EH (cell line): ENCODE data around the gene ADGRG7.

Experiments used
- DNase-seq: peaks from one replicate; pipeline ENCODE4 v3.0.0-alpha.2; 2015; ENCODE audit warnings: low read depth

Gene ADGRG7

DNA sequence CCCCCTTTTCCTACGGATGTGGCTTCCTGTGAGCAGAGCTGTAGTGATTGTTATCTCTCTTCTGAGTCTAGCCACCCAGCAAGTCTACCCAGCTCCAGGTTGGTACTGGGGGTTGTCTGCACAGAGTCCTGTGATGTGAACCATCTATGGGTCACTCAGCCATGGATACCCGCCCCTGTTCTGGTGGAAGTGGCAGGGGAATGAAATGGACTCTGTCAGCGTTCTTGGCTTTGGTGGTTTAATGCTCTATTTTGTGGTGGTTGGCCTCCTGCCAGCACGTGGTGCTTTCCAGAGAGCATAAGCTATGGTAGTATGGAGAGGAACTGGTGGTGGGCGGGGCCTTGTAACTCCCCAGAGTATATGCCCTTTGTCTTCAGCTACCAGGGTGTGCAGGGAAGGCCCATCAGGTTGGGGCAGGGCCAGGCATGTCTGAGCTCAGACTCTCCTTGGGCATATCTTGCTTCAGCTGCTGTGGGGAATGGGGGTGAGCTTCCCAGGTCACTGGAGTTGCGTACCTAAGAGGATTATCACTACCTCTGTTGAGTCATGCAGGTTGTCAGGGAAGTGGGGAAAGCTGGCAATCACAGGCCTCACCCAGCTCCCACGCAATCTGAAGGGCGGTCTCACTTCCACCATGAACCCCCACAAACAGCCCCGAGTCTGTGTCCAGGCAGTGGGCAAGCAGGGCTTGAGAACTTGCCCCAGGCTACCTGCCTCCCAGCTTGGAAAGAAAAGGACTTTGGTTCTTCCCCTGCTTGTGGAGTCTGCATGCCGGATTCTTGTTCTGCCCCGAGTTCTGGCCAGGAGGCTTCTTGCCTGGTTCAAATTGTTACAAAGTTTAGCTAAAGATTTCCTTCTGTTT lies 9.0 kb upstream of the ADGRG7 start:
- DNase-seq: no peak

DNA sequence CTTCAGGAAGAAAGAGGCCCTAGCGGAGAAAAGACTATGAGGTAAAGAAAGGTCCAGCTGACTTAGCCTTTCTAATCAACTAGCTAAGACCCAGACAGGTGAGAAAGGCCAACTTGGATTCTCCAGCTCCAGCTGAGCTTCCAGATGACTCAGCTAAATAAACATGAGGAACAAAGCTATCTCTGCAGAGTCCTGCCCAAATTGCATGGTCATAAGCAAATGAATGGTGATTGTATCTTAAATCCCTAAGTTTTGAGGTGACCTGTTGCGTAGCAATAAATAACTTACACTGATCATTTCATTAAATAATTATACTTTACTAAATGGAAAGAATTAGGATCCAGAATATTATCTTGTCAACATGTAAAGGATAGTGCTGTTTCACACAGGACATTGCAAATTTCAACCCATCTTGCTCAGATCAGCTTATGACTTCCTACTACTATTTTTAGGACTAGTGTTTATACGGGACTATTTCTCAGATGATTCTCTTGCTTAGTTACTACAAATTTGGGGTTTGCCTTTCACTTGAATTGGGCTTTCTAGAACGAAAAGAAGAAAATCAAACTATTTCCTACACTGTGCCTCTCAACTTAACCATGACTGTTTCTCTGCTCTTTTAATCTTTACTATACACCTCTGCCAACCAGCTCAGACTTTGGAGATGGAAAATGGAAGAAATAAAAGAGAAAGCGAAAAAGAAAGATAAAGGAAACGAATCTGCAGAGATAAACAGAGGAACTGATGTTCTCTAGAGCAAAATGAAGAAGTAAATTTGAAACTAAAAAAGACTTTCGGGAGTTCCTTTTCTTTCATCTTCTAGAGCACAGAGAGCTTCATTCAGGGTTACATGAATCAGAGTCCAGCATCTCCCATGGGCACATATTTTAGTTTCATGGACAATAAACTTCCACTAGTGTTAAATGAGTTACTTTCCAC lies 6.6 kb upstream of the ADGRG7 start:
- DNase-seq: peak; percentile 49

DNA sequence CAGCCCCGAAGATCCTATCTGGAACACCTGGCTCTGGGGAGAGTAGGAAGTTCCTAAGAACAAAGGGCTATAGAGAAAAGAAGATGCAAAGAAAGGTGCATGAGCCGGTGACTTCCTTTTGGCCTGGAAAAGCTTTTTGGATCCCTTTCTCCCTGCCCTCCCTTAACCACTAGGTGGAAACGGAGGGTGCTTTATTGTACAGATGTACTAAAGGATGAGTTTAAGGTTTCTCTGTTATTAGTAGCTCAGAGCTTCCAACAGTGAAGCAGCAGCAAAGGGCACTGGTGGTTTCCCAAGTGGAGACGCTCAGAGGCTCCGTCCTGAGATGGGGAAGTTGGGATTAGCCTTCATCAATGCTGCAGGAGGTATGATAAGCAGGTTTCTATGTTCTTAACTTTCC lies 5.9 kb upstream of the ADGRG7 start:
- peak; percentile 45 for DNase-seq

DNA sequence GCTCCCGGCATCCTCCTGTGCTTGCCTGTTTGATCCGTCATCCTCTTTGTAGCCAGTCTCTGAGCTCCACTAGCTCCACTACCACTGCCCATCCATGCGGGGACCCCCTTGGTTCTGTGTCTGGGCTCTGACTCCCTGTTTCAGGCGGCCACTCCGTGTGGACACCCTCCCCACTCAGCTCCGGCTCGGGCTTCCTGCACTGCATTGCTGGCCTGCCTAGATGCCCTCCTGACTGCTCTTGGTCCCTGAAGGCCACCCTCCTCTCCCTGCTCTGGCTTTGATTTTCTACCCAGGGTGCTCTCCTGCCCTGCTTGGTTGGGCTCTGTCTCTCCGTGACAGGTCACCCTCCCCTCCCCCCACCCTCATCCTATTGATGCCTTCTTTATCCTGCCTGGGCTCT lies 4.0 kb upstream of the ADGRG7 start:
- DNase-seq: no peak

DNA sequence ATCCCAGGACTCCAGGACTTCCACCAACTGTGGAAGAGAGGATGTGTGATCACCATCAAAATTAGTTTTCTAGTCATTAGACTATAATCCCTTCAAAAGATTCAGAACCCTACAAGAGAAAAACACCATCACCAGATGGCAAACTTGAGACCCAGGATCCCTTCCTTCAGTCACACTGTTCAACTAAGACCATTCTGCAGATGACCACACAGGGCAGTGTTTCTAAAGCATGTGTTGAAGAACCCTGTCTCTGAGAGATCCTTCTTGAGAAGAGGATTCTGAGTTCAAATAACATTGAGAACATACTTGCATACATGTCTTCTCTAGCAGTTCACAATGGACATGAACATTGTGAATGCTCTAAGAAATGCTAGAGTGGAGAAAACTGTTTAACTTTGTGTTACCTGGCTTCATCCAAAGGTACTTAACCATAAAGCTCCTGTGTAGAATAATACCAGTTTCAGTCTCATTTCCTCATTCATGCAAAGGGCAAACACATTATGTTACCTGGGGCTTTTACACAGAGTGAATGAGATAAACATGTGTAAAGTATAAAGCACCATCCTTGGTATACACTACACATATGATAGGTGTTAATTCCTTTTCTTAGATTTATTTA lies 2.4 kb upstream of the ADGRG7 start:
- DNase-seq: no peak

DNA sequence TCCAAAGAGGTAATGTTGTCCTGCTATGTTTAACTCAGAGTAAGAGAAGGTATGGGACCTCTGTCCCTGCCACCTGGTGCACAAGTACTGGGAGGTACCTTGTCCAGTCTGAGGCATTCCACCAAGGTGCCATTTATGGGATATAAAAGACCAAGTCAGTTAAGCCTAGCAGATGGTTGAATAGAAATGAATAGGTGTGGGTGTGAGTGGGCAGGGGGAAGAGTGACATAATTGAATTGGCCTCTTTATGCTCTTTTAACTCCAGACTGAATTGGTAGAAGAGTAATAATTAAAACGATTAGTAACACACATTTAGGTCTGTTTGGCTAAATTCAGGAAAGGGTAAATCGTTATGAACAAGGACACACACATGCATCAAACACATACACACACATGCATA lies 562 bp downstream of the ADGRG7 start:
- no peak for DNase-seq

DNA sequence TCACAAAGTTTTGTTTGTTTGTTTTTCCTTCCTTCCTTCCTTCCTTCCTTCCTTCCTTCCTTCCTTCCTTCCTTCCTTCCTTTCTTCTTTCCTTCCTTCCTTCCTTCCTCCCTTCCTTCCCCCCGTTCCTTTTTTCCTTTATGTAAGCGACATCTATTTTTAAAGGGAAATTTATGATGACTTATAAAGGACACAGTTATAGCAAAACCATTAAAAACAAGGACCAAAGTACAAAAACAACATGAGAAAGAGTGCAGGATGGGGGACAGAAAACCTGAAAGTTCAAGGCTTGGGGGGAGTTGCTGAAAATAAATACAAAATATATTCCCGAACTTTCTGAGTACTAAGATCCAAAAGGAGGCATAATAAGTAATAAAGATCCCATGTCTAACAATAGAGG lies 1.8 kb downstream of the ADGRG7 start:
- no peak for DNase-seq

DNA sequence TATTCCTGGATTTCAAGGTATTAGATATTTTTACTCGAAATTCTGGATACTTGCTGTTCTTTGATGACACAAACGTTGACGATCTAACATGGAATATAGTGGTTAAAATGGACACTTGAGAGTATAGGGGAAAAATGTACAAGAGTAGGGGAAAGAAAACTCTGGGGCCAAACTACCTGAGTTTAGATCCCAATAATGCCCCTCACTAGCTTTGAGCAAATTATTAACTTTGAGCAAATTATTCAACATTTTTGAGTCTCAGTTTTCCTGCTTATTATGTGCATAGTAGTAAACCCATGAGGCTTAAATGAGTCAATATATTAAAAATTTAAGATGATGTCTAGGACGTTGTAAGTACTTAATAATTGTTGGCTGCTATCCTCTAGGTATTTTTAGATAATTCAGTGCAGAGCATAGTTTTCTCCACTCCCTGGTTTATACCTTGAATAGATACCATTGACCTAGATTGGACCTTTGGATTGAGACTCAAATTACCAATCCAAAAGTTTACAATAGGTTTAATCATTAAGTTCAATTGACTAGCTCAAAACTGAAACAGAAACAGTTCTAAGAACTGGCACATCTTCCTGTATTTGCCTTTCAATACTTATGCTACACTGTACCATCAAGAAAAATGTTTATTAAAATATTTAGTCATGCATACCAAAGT lies 4.5 kb downstream of the ADGRG7 start:
- no peak for DNase-seq

DNA sequence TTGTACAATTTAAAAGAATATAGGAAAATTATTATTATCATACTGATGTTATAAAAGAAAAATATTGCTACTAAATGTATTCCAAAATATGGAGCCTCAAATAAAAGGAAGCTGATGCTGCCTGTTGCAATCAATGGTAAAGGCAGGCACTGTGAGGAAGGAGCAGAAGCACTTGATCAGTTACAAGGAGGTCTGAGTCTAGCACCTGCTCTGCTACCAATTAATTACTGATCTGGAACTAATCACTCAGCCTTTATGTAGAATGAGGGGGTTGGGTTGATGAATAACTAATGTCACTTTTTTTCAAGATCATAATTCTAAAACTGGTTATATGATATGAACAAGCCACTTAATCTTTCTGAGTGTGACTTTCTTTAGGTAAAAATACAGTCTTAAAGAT lies 5.5 kb downstream of the ADGRG7 start:
- DNase-seq: no peak

DNA sequence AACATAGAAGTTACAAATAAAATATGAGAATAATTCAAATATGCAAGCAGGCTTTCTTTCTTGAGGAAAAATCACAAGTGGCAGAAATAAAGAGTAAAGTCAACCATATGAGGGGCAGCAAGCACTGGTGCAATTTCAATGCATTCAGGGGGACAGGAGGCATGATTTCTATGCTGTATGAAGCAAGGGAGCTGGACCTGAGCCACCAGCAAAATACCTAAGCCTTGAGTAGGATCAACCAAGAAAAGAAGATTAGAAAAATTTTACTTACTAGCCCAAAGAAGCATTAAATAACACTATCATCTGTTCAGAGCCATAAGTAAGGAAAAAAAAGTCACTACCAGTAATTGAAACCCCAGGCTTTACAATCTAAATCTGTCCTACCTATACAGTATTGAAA lies 6.3 kb downstream of the ADGRG7 start:
- peak; percentile 48 for DNase-seq

DNA sequence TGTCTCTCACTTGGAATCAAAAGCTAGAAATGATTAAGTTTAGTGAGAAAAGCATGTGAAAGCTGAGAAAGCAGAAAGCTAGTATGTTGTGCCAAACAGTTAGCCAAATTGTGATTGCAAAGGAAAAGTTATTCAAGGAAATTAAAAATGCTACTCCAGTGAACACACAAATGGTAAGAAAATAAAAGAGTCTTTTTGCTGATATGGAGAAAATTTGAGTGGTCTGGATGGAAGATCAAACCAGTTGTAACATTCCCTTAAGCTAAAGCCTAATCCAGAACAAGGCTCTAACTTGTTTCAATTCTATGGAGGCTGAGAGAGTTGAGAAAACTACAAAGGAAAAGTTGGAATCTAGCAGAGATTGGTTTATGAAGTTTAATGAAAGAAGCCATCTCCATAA lies 11.8 kb downstream of the ADGRG7 start:
- DNase-seq: no peak

DNA sequence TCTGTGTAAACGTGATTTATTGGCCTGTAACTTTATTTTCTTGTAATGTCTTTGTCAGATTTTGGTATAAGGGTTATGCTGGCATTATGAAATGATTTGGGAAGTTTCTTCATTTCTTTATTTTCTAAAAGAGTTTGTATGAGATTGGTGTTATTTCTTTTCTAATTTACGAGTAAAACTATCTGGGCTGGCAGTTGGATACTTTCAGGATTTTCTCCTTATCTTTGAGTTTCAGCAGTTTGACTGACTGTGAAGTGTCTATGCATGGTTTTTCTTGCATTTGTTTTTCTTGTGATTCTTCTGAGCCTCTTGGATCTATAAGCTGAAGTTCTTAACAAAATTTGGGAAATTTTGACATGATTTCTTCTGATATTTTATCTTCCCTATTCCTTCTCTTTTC lies 18.1 kb downstream of the ADGRG7 start:
- no peak for DNase-seq

DNA sequence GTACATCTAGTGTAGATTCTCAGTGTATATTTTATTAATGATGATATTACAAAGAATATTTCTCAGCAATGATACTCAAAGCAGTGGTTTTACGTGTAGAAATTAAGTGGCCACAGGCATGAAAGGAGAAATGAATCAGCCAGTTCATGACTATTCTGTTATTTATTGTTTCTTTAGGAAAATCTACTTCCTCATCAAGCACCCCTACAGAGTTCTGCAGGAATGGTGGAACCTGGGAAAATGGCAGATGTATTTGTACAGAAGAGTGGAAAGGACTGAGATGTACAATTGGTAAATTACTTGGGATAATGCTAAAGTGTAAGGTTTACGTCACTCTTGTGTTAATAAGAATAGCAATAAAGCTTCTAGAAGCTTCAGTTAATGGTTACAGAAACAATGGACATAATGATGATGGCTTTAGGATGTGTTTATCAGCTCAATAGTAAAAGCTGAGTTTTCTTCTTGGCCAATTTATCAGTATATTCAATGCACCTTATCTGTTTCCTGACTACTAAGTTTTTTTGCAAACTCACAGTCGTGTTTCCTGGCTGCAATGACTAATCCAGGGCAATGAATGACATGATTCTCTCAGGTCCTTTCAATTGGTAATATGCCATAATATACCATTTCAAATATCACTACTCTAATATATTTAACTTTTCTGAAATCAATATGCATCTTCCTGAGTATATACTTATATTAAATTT lies 20.2 kb downstream of the ADGRG7 start:
- no peak for DNase-seq

DNA sequence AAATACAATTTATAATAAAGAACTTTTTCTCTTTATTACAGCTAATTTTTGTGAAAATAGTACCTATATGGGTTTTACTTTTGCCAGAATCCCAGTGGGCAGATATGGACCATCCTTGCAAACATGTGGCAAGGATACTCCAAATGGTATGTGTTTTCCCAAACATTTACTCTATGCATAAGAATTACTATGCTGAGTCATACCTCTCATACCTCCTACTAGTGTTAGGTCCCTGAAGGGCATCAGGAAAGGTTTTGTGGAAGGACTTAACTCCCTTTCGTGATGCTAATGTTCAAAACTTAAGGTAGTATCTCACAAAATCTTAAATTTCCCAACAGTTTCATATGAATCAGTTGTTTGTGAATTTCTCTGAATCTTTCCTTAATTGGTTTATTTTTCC lies 21.3 kb downstream of the ADGRG7 start:
- peak; percentile 5 for DNase-seq

DNA sequence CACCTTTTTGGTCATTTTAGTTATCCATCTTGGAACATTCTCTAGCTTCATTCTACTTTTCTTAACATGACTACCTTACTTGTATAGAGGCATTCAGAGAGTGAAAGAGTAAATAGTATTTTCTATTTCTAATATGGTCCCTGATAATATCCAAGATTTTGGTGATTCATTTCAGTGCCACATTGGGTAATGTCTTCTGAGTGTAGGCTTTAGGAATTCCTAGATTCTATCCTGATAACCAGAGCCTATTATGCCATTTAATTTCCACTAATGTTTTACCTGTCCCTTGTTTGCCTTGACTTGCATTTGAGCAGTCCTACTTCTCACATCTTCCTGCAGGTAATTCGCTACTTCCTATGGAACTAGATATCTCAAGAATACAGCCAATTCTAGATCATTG lies 21.8 kb downstream of the ADGRG7 start:
- DNase-seq: no peak

DNA sequence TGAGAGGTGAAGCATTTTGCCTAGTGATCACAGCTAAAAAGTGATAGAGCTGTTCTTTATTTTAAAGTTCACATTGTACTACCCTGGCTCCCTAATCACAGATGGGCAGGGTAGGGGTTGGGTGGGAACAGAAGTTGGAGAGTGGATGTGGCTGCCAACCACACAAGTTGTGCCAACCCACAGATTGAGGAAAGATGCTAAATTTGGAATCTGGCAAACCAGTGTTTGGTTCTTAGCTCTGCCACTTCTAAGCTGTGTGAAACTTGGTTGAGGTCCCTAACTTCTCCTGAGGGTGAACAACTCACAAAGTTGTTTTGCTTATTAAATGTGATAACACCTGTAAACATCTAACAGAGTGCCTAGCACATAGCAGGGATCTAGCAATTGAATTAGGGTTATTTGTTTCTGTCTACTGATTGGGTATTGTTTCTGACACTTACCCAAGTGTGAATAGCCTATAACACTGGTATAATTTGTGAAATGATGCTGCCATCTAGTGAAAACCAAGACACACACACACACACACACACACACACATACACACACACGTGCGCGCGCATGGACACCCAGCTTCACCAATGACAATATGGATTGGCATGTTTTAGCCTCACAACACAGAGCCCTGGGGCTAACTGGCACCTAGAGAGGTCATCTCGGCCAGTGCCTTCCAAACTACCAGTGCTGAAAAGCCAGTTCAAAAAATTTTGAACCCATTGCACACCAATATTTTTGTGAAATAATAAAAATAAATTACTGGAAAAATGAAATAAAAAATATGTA lies 25.3 kb downstream of the ADGRG7 start:
- DNase-seq: peak; percentile 41

DNA sequence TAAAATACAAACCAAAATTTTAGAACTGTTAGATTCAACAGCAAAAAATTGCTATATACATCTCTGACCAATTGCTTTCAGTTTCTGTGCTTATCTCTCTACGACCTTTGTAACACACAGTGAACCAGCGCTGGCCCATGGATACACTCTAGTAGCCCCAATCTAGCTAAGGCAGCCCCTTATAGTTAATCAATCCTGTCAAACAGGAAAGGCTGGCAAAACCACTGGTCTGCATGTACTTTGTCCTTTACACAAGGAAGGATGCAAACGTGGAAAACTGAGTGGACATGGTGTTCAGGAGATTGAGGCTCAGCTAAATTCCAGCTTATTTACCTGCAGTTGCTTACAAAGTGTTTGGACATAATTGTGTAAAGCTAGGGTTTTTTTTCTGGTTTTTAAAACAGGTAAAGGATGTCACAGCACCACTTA lies 25.9 kb downstream of the ADGRG7 start:
- no peak for DNase-seq

DNA sequence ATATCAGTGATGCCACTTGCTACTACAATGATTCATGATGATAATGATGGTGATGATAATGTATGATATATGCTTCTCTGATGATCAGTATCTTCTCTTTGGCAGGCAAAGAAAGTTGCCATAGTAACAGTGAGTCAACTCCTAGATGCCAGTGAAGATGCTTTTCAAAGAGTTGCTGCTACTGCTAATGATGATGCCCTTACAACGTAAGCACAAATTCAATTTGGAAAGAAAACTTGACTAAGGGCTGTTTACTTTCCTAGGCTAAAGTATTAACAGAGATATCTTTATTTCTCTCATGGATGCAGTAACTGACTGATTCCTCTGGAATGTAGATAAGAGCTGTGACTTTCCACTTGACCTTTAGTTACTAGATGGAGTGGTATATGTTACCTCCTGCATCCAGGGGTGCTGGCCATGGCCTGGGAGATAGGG lies 27.8 kb downstream of the ADGRG7 start:
- peak; percentile 45 for DNase-seq

DNA sequence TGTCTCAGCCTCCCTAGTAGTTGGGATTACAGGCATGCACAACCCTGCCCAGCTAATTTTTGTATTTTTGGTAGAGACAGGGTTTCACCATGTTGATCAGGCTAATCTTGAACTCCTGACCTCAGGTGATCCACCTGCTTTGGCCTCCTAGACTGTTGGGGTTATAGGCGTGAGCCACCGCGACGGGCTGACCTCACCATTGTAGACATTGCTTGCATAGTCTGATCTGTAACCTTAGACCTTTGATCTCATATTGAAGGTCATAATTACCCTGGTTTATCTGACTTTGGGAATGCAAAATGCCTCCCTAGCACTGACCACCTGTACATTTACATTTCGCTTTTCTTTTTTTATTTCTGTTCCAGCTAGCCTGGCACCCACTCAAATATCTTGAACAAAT lies 31.2 kb downstream of the ADGRG7 start:
- DNase-seq: no peak

DNA sequence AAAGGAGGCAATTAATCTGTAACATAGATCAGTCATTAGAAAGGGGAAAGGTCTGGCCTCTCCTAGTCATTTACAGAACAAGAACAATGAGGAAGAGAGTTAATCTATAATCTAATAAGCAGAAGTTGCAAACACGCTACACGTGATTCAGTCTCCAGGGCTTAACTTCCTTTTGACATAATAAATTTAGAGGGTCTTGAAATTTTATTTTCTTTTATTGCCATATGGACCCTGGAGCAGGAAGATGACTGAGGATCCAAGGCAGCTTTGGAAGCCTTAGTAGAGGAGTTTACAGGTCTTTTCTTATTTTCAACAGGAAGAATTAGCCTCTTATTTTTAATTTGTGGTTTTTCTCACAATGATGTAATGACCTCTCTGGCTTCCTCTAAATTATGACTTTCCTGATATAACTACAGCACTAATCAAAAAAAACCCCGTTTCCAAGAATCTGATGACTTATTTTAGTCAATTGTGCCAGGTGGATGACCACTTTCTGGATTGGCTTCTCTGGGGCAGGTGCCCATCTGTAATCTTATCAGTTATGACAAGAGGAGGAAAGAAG lies 32.2 kb downstream of the ADGRG7 start:
- no peak for DNase-seq
